OCI-LY3 (cell line): Measurements from ENCODE around the gene ARHGEF17.

ENCODE experiments used
- H2AFZ ChIP-seq: fragments of 200-600, 300-600 bp; shearing (Covaris generic); 2 replicates; pipeline ENCODE4 v1.6.0; 2014; ENCODE audit warnings: antibody characterized with exemption, low read depth, low read length
- H3K27ac ChIP-seq: fragments of 200-600, 300-600 bp; sonication (generic); 2 replicates; pipeline ENCODE4 v1.5.1; 2014; ENCODE audit warnings: mild to moderate bottlenecking, low read length, moderate library complexity, mixed read lengths
- H3K27me3 ChIP-seq: fragments of 200-600, 300-600 bp; sonication (generic); 2 replicates; pipeline ENCODE4 v1.6.1; 2014; ENCODE audit warnings: low read depth, low read length, mixed read lengths
- H3K36me3 ChIP-seq: fragments of 200-600, 300-600 bp; sonication (generic); replicated peaks from 2 replicates; pipeline ENCODE3; 2014; ENCODE audit warnings: low read depth, low read length, mixed read lengths
- H3K4me1 ChIP-seq: fragments of 300-600, 200-600 bp; sonication (generic); 2 replicates; pipeline ENCODE4 v1.6.1; 2014; ENCODE audit warnings: low read length, mixed read lengths
- H3K4me2 ChIP-seq: fragments of 200-600, 300-600 bp; sonication (generic); 2 replicates; pipeline ENCODE4 v1.6.1; 2014; ENCODE audit warnings: low read length, mixed read lengths
- H3K4me3 ChIP-seq: fragments of 300-600, 200-600 bp; sonication (generic); 2 replicates; pipeline ENCODE4 v1.5.1; 2014; ENCODE audit warnings: antibody characterized with exemption, mild to moderate bottlenecking, low read length, moderate library complexity
- H3K79me2 ChIP-seq: fragments of 300-600, 200-600 bp; shearing (Covaris generic); 2 replicates; pipeline ENCODE4 v1.6.1; 2014; ENCODE audit warnings: mild to moderate bottlenecking, low read length, mixed read lengths
- H3K9ac ChIP-seq: fragments of 300-600, 200-600 bp; shearing (Covaris generic); 2 replicates; pipeline ENCODE4 v1.6.0; 2014; ENCODE audit warnings: mild to moderate bottlenecking, low read length, moderate library complexity
- H3K9me3 ChIP-seq: fragments of 200-600, 300-600 bp; shearing (Covaris generic); 2 replicates; pipeline ENCODE4 v1.6.1; 2014; ENCODE audit warnings: low read length, mixed read lengths; ENCODE audit not compliant: insufficient read depth
- H4K20me1 ChIP-seq: fragments of 200-600, 300-600 bp; sonication (generic); 2 replicates; pipeline ENCODE4 v1.6.1; 2016; ENCODE audit warnings: low read length, mixed read lengths; ENCODE audit not compliant: insufficient read depth
- CTCF ChIP-seq: fragments of 200-600, 300-600 bp; sonication (generic); IDR thresholded peaks from 2 replicates; pipeline ENCODE4 v1.5.1; 2014; ENCODE audit warnings: antibody characterized with exemption, low read length, low read depth
- EZH2phosphoT487 ChIP-seq: fragments of 200-600 bp; shearing (Covaris generic); IDR thresholded peaks from 2 replicates; pipeline ENCODE4 v1.6.1; 2018; ENCODE audit warnings: antibody characterized with exemption, mixed run types, low read depth

ARHGEF17 gene

GRCh38 chr11:73285721-73286120 is 22.4 kb upstream of the ARHGEF17 start:
- Histone ChIP-seq H3K27ac (0 out of 2 replicates have a peak overlapping the region, but pooled peaks have one; percentile 95), H3K4me2 (0 out of 2 replicates have a peak overlapping the region, but pooled peaks have one; percentile 0), H3K27me3 (no peaks in the 10 kb centered on the region), H3K36me3 (peaks cover 28% of the 10 kb centered on the region), H3K4me3 (no peak overlapping the region), H2AFZ (no peak overlapping the region), H4K20me1 (peaks cover 36% of the 10 kb centered on the region), H3K9me3 (no peaks in the 10 kb centered on the region), H3K79me2 (peaks cover 97% of the 10 kb centered on the region), H3K4me1 (peaks cover 51% of the 10 kb centered on the region), H3K9ac (no peak overlapping the region)
- TF ChIP-seq CTCF (no peak), EZH2phosphoT487 (no peak)

GRCh38 chr11:73286240-73286810 is 21.8 kb upstream of the ARHGEF17 start:
- Histone ChIP-seq H3K9me3 (no peaks in the 10 kb centered on the region), H3K27me3 (no peaks in the 10 kb centered on the region), H3K79me2 (peaks cover 97% of the 10 kb centered on the region), H2AFZ (no peak overlapping the region), H3K36me3 (peaks cover 28% of the 10 kb centered on the region), H3K4me2 (peak overlapping the region; percentile 82; the same call in 1 of the 2 replicates), H3K9ac (no peak overlapping the region), H4K20me1 (peaks cover 36% of the 10 kb centered on the region), H3K4me1 (peaks cover 46% of the 10 kb centered on the region), H3K4me3 (no peak overlapping the region), H3K27ac (peak overlapping the region; percentile 95)
- TF ChIP-seq EZH2phosphoT487: no peak
- peak; percentile 17; the same call in 1 of the 2 replicates for TF ChIP-seq CTCF

GRCh38 chr11:73287400-73288101 is 20.5 kb upstream of the ARHGEF17 start:
- no peak for TF ChIP-seq EZH2phosphoT487
- TF ChIP-seq CTCF: no peak
- no peak overlapping the region for H2AFZ ChIP-seq
- peak overlapping the region; percentile 95 for H3K27ac ChIP-seq
- H3K4me3 ChIP-seq: peak overlapping the region; percentile 59
- peak overlapping the region; percentile 82 for H3K4me2 ChIP-seq
- peak overlapping the region; percentile 76; the same call in 1 of the 2 replicates for H3K9ac ChIP-seq
- H3K79me2 ChIP-seq: peaks cover 97% of the 10 kb centered on the region
- no peaks in the 10 kb centered on the region for H3K27me3 ChIP-seq
- no peaks in the 10 kb centered on the region for H3K9me3 ChIP-seq
- H4K20me1 ChIP-seq: peaks cover 36% of the 10 kb centered on the region
- H3K36me3 ChIP-seq: peaks cover 24% of the 10 kb centered on the region
- H3K4me1 ChIP-seq: peaks cover 46% of the 10 kb centered on the region

GRCh38 chr11:73288192-73288872 is 19.7 kb upstream of the ARHGEF17 start:
- no peaks in the 10 kb centered on the region for H3K27me3 ChIP-seq
- peak overlapping the region; percentile 59 for H3K4me3 ChIP-seq
- peaks cover 21% of the 10 kb centered on the region for H3K36me3 ChIP-seq
- H3K27ac ChIP-seq: peak overlapping the region; percentile 95
- no peaks in the 10 kb centered on the region for H3K9me3 ChIP-seq
- peak overlapping the region; percentile 82 for H3K4me2 ChIP-seq
- H3K4me1 ChIP-seq: peaks cover 46% of the 10 kb centered on the region
- peak overlapping the region; percentile 76 for H3K9ac ChIP-seq
- TF ChIP-seq CTCF (no peak), EZH2phosphoT487 (no peak)
- peaks cover 95% of the 10 kb centered on the region for H3K79me2 ChIP-seq
- H4K20me1 ChIP-seq: peaks cover 36% of the 10 kb centered on the region
- H2AFZ ChIP-seq: no peak overlapping the region
